Medulla oblongata (tissue), 1 donor: Measurements from ENCODE around the gene AGPAT2.
A peak's percentile ranks its signal among the peaks of the same experiment; 100 is the strongest.

Source experiments
- DNase-seq: peaks from one replicate; pipeline ENCODE4 v3.0.0-alpha.2; 2015; ENCODE audit errors: extremely low spot score

AGPAT2 gene

GRCh38 chr9:136687721-136688223 is 515 bp upstream of the AGPAT2 start:
- DNase-seq: no peak

GRCh38 chr9:136686534-136686793 is 793 bp downstream of the AGPAT2 start:
- DNase-seq: no peak

- no peak for DNase-seq
Measured at GRCh38 chr9:136685790-136686533, 1.3 kb downstream of the AGPAT2 start.

GRCh38 chr9:136685216-136685615 is 2.0 kb downstream of the AGPAT2 start:
- no peak for DNase-seq

- DNase-seq: no peak
Measured at GRCh38 chr9:136684799-136685198, 2.5 kb downstream of the AGPAT2 start.

- no peak for DNase-seq
Measured at GRCh38 chr9:136684339-136684738, 2.9 kb downstream of the AGPAT2 start.

GRCh38 chr9:136683755-136684154 is 3.5 kb downstream of the AGPAT2 start:
- no peak for DNase-seq

- no peak for DNase-seq
Measured at GRCh38 chr9:136683173-136683745, 4.0 kb downstream of the AGPAT2 start.

- DNase-seq: no peak
Measured at GRCh38 chr9:136682710-136683109, 4.5 kb downstream of the AGPAT2 start.

GRCh38 chr9:136681945-136682699 is 5.1 kb downstream of the AGPAT2 start:
- no peak for DNase-seq

GRCh38 chr9:136681029-136681428 is 6.2 kb downstream of the AGPAT2 start:
- no peak for DNase-seq

GRCh38 chr9:136679431-136679941 is 7.8 kb downstream of the AGPAT2 start:
- DNase-seq: peak; percentile 34

GRCh38 chr9:136678624-136679023 is 8.6 kb downstream of the AGPAT2 start:
- no peak for DNase-seq

GRCh38 chr9:136678034-136678433 is 9.2 kb downstream of the AGPAT2 start:
- no peak for DNase-seq

GRCh38 chr9:136676920-136677686 is 10.2 kb downstream of the AGPAT2 start:
- DNase-seq: no peak

GRCh38 chr9:136676297-136676794 is 10.9 kb downstream of the AGPAT2 start:
- no peak for DNase-seq

- DNase-seq: no peak
Measured at GRCh38 chr9:136675477-136676296, 11.6 kb downstream of the AGPAT2 start.

- DNase-seq: no peak
Measured at GRCh38 chr9:136674786-136675349, 12.4 kb downstream of the AGPAT2 start.

GRCh38 chr9:136673975-136674785 is 13.1 kb downstream of the AGPAT2 start:
- no peak for DNase-seq
